H1 (cell line): ENCODE measurements around the gene CSN1S1. TPM values are rescaled to one million over a fixed set of nuclear protein-coding genes. Genes with fewer than 3 reads are reported as not detected.

Experiments used
- NRF1 ChIP-seq: IDR thresholded peaks from 2 replicates; pipeline ENCODE4 v1.6.1; 2011; ENCODE audit warnings: mild to moderate bottlenecking, low read depth, low read length, improper control_type of control experiment
- RBBP5 ChIP-seq: IDR thresholded peaks from 2 replicates; pipeline ENCODE4 v1.7.1; 2012; ENCODE audit warnings: low read depth, mild to moderate bottlenecking, inconsistent platforms, low read length, moderate library complexity, borderline replicate concordance
- polyA plus RNA-seq, 7 experiments: library from polyadenylated mRNA; depleted of rRNA in 3 of 7; stranded (reverse) in 5 of 7; unstranded in 2 of 7; fragments of >200 nt in 5 of 7; fragments of 200-250 nt in 2 of 7; gene quantifications; 1 replicate in 5 of 7; 2 replicates in 1 of 7; 4 replicates in 1 of 7; pipeline versions ENCODE4 v1.2.1 to v1.2.3, GENCODE V29; 2011 to 2013; ENCODE audit warnings: missing spikeins in 2 of 7, mixed read lengths in 2 of 7
- total RNA-seq: library from RNA; stranded (reverse); fragmentation: NEBNext Ultra II Directional; extraction: Animal tissue kit (Norgen Biotek cat#: 25700); gene quantifications from 2 replicates; pipeline ENCODE4 v1.2.1, GENCODE V29; 2021
- TF ChIP-seq, protein P1 (sequence below): fragments of 300-600 bp; sonication (generic); IDR thresholded peaks from 2 replicates; pipeline ENCODE4 v1.7.1; 2012; ENCODE audit warnings: low read length, moderate library complexity, mild to moderate bottlenecking, inconsistent platforms; ENCODE audit not compliant: insufficient replicate concordance

Gene CSN1S1
- total and polyA plus RNA-seq, 2 of the 8 experiments (the other 6 are each of a cell fraction or from before 2014, with no cell fraction given) = not detected

DNA sequence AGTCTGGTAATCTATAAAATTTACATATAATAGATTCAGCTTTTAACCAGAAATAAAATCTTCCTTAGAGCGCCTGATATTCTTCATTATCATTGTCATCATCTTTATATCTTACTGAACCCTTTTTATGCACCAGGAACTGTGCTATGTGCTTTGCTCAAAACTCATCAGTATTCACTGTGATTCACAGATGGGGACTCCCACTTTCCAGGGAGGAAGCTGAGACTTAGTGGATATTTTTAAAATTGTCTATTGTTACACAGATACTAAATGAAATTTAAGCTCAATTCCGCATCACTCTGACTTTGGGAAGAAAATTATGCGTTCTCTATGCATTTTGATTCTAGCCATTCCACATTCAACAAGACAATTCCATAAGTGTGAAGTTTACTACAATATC, 36.1 kb upstream of the CSN1S1 start (continued):
- TF ChIP-seq, protein P1, sequence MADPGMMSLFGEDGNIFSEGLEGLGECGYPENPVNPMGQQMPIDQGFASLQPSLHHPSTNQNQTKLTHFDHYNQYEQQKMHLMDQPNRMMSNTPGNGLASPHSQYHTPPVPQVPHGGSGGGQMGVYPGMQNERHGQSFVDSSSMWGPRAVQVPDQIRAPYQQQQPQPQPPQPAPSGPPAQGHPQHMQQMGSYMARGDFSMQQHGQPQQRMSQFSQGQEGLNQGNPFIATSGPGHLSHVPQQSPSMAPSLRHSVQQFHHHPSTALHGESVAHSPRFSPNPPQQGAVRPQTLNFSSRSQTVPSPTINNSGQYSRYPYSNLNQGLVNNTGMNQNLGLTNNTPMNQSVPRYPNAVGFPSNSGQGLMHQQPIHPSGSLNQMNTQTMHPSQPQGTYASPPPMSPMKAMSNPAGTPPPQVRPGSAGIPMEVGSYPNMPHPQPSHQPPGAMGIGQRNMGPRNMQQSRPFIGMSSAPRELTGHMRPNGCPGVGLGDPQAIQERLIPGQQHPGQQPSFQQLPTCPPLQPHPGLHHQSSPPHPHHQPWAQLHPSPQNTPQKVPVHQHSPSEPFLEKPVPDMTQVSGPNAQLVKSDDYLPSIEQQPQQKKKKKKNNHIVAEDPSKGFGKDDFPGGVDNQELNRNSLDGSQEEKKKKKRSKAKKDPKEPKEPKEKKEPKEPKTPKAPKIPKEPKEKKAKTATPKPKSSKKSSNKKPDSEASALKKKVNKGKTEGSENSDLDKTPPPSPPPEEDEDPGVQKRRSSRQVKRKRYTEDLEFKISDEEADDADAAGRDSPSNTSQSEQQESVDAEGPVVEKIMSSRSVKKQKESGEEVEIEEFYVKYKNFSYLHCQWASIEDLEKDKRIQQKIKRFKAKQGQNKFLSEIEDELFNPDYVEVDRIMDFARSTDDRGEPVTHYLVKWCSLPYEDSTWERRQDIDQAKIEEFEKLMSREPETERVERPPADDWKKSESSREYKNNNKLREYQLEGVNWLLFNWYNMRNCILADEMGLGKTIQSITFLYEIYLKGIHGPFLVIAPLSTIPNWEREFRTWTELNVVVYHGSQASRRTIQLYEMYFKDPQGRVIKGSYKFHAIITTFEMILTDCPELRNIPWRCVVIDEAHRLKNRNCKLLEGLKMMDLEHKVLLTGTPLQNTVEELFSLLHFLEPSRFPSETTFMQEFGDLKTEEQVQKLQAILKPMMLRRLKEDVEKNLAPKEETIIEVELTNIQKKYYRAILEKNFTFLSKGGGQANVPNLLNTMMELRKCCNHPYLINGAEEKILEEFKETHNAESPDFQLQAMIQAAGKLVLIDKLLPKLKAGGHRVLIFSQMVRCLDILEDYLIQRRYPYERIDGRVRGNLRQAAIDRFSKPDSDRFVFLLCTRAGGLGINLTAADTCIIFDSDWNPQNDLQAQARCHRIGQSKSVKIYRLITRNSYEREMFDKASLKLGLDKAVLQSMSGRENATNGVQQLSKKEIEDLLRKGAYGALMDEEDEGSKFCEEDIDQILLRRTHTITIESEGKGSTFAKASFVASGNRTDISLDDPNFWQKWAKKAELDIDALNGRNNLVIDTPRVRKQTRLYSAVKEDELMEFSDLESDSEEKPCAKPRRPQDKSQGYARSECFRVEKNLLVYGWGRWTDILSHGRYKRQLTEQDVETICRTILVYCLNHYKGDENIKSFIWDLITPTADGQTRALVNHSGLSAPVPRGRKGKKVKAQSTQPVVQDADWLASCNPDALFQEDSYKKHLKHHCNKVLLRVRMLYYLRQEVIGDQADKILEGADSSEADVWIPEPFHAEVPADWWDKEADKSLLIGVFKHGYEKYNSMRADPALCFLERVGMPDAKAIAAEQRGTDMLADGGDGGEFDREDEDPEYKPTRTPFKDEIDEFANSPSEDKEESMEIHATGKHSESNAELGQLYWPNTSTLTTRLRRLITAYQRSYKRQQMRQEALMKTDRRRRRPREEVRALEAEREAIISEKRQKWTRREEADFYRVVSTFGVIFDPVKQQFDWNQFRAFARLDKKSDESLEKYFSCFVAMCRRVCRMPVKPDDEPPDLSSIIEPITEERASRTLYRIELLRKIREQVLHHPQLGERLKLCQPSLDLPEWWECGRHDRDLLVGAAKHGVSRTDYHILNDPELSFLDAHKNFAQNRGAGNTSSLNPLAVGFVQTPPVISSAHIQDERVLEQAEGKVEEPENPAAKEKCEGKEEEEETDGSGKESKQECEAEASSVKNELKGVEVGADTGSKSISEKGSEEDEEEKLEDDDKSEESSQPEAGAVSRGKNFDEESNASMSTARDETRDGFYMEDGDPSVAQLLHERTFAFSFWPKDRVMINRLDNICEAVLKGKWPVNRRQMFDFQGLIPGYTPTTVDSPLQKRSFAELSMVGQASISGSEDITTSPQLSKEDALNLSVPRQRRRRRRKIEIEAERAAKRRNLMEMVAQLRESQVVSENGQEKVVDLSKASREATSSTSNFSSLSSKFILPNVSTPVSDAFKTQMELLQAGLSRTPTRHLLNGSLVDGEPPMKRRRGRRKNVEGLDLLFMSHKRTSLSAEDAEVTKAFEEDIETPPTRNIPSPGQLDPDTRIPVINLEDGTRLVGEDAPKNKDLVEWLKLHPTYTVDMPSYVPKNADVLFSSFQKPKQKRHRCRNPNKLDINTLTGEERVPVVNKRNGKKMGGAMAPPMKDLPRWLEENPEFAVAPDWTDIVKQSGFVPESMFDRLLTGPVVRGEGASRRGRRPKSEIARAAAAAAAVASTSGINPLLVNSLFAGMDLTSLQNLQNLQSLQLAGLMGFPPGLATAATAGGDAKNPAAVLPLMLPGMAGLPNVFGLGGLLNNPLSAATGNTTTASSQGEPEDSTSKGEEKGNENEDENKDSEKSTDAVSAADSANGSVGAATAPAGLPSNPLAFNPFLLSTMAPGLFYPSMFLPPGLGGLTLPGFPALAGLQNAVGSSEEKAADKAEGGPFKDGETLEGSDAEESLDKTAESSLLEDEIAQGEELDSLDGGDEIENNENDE = no peak
- TF ChIP-seq RBBP5 (no peak), NRF1 (no peak)
